HepG2 (cell line): Measurements from ENCODE around the gene USP14. TPM values are rescaled to one million over a fixed set of nuclear protein-coding genes. Genes with fewer than 3 reads are reported as not detected.
A peak's percentile ranks its signal among the peaks of the same experiment; 100 is the strongest.

Experiments used
- CBFB ChIP-seq: sonication (generic); formaldehyde crosslinking; IDR thresholded peaks from 2 replicates; pipeline ENCODE4 v1.4.0; 2020; ENCODE audit warnings: missing genetic modification reagents
- DMAP1 ChIP-seq: IDR thresholded peaks from 2 replicates; pipeline ENCODE4 v1.6.1; 2016
- GTF3A ChIP-seq: sonication (generic); formaldehyde crosslinking; conservative IDR thresholded peaks from 2 replicates; pipeline ENCODE4 v1.4.0; 2020; ENCODE audit warnings: mild to moderate bottlenecking, missing genetic modification reagents
- HDAC6 ChIP-seq: fragments of 200-600 bp; sonication (generic); IDR thresholded peaks from 2 replicates; pipeline ENCODE4 v1.7.0; 2017; ENCODE audit warnings: mild to moderate bottlenecking, antibody characterized with exemption, low read length, low read depth
- KLF13 ChIP-seq: sonication (generic); formaldehyde crosslinking; IDR thresholded peaks from 2 replicates; pipeline ENCODE4 v1.4.0; 2020; ENCODE audit warnings: mild to moderate bottlenecking, missing genetic modification reagents
- NAIF1 ChIP-seq: sonication (generic); formaldehyde crosslinking; IDR thresholded peaks from 2 replicates; pipeline ENCODE4 v1.5.0; 2020; ENCODE audit warnings: mild to moderate bottlenecking, missing genetic modification reagents, borderline replicate concordance
- NFIC ChIP-seq: IDR thresholded peaks from 2 replicates; pipeline ENCODE4 v1.6.1; 2012; ENCODE audit warnings: mild to moderate bottlenecking, low read length, inconsistent platforms
- RBM22 ChIP-seq: fragments of 200-400 bp; formaldehyde crosslinking; optimal IDR thresholded peaks from 2 replicates; pipeline ENCODE3; 2017; ENCODE audit warnings: mild to moderate bottlenecking, low read length, moderate library complexity
- SMYD3 ChIP-seq: sonication (generic); formaldehyde crosslinking; IDR thresholded peaks from 2 replicates; pipeline ENCODE4 v1.8.1; 2023; ENCODE audit warnings: mild to moderate bottlenecking, missing genetic modification reagents
- THRA ChIP-seq: sonication (generic); formaldehyde crosslinking; IDR thresholded peaks from 2 replicates; pipeline ENCODE4 v1.4.0; 2020; ENCODE audit warnings: missing genetic modification reagents, borderline replicate concordance
- ZBTB39 ChIP-seq: sonication (generic); formaldehyde crosslinking; IDR thresholded peaks from 2 replicates; pipeline ENCODE4 v1.5.0; 2020; ENCODE audit warnings: missing genetic modification reagents
- ZMYM2 ChIP-seq: sonication (generic); formaldehyde crosslinking; IDR thresholded peaks from 2 replicates; pipeline ENCODE4 v1.8.0; 2022; ENCODE audit warnings: mild to moderate bottlenecking, missing genetic modification reagents
- ZNF407 ChIP-seq: sonication (generic); formaldehyde crosslinking; IDR thresholded peaks from one replicate; pipeline ENCODE4 v1.5.1; 2020; ENCODE audit warnings: mild to moderate bottlenecking, missing genetic modification reagents; ENCODE audit errors: not compliant biosample characterization
- ZNF562 ChIP-seq: sonication (generic); formaldehyde crosslinking; IDR thresholded peaks from 2 replicates; pipeline ENCODE4 v1.8.0; 2022; ENCODE audit warnings: missing genetic modification reagents, borderline replicate concordance
- polyA plus RNA-seq, 8 experiments: library from polyadenylated mRNA; depleted of rRNA in 3 of 8; stranded (reverse) in 7 of 8; unstranded in 1 of 8; fragments of >200 nt; fragmentation: Illumina TruSeq in 4 of 8; extraction: Trizol in 4 of 8; gene quantifications; 2 replicates each; pipeline versions ENCODE4 v1.2.1 to v1.2.3, GENCODE V29; 2011 to 2016; ENCODE audit warnings: low read depth in 4 of 8, missing spikeins in 1 of 8, mixed read lengths in 1 of 8; ENCODE audit not compliant: insufficient read depth in 1 of 8
- total RNA-seq, 5 experiments: library from RNA; depleted of rRNA; stranded (reverse); fragments of >200 nt; fragmentation: Illumina TruSeq; extraction: Trizol; gene quantifications; 2 replicates each; pipeline ENCODE4 v1.2.3, GENCODE V29; 2016; ENCODE audit warnings: low read depth in 1 of 5

Gene USP14
- total and polyA plus RNA-seq, 2 of the 13 experiments (the other 11 are each of a cell fraction or from before 2014, with no cell fraction given), result 14.7 to 16.6 TPM

GRCh38 chr18:158128-159036 is at the start of gene USP14 (continued):
- TF ChIP-seq ZNF407 (CRISPR knock-in tag) (peak; percentile 42), DMAP1 (CRISPR knock-in tag) (peak; percentile 69; the same call in 1 of the 2 replicates), GTF3A (CRISPR knock-in tag) (no peak), ZMYM2 (CRISPR knock-in tag) (peak; percentile 84), THRA (CRISPR knock-in tag) (peak; percentile 56; the same call in 1 of the 2 replicates), KLF13 (CRISPR knock-in tag) (0 out of 2 replicates have a peak, but pooled peaks have one; percentile 71), RBM22 (no peak), SMYD3 (CRISPR knock-in tag) (peak; percentile 83; the same call in 1 of the 2 replicates), NFIC (no peak), ZNF562 (CRISPR knock-in tag) (peak; percentile 94; the same call in 1 of the 2 replicates), CBFB (peak; percentile 14), HDAC6 (no peak), NAIF1 (CRISPR knock-in tag) (peak; percentile 86; the same call in 1 of the 2 replicates), ZBTB39 (CRISPR knock-in tag) (peak; percentile 73; the same call in 1 of the 2 replicates)
